ENCODE data around the gene CLEC17A.

GRCh38 chr19:14649020-14649419 lies 66.1 kb downstream of the CLEC17A start:
- TF ChIP-seq CTCF (IDR thresholded peaks at IDR 0.05) (no peak), ZFX (IDR thresholded peaks at IDR 0.05; ENCODE audit: borderline replicate concordance) (no peak)

Measured in 22Rv1 (cell line).